Activated T-cell treated with anti-CD3 and anti-CD28 coated beads, Interleukin-2, amount 50 U/mL, for 72 hours (primary cell): ENCODE data around the gene ILRUN. TPM values are rescaled to one million over a fixed set of nuclear protein-coding genes. Genes with fewer than 3 reads are reported as not detected.
A peak's percentile ranks its signal among the peaks of the same experiment; 100 is the strongest.
"Not testable (repeated sequence)": the region's sequence is repeated elsewhere in the genome, so short reads cannot be mapped to it uniquely, and the experiment has no call there.

Source experiments
- ATAC-seq, 2 donors: fragments of 150-1000 bp; cut with Tn5 transposase; replicated peaks in 1 of 2; 2 replicates each; pipeline ENCODE4 v1.10.0; 2021; ENCODE audit warnings: moderate library complexity in 2 of 2, mild to moderate bottlenecking in 1 of 2
- DNase-seq, 2 donors: peaks; one replicate each; pipeline ENCODE4 v3.0.0; 2021 to 2022; ENCODE audit warnings: mixed read lengths in 1 of 2
- H3K27ac Mint-ChIP-seq: one replicate; pipeline ENCODE4 v1.8.0; 2022; ENCODE audit warnings: mild to moderate bottlenecking, moderate library complexity, mixed read lengths
- H3K27me3 Mint-ChIP-seq: one replicate; pipeline ENCODE4 v1.8.0; 2022; ENCODE audit warnings: low read depth, mixed read lengths
- H3K36me3 Mint-ChIP-seq, 2 donors: one replicate each; pipeline ENCODE4 v1.8.0; 2022; ENCODE audit warnings: mixed read lengths in 2 of 2, mild to moderate bottlenecking in 1 of 2; ENCODE audit not compliant: insufficient read depth in 2 of 2
- H3K4me1 Mint-ChIP-seq: one replicate; pipeline ENCODE4 v1.8.0; 2022; ENCODE audit warnings: low read depth, mixed read lengths
- H3K4me3 Mint-ChIP-seq, 2 donors: one replicate each; pipeline ENCODE4 v1.8.0; 2022; ENCODE audit warnings: mild to moderate bottlenecking in 2 of 2, mixed read lengths in 2 of 2, moderate library complexity in 2 of 2
- H3K9me3 Mint-ChIP-seq, 2 donors: one replicate each; pipeline ENCODE4 v1.8.0; 2022; ENCODE audit warnings: mixed read lengths in 2 of 2
- total RNA-seq, 2 donors: library from RNA; stranded (reverse); gene quantifications; one replicate each; pipeline ENCODE4 v1.2.3, GENCODE V29; 2022

The ILRUN gene
- total RNA-seq, 2 donors from 2014 or later = 68.8 to 78.8 TPM

DNA sequence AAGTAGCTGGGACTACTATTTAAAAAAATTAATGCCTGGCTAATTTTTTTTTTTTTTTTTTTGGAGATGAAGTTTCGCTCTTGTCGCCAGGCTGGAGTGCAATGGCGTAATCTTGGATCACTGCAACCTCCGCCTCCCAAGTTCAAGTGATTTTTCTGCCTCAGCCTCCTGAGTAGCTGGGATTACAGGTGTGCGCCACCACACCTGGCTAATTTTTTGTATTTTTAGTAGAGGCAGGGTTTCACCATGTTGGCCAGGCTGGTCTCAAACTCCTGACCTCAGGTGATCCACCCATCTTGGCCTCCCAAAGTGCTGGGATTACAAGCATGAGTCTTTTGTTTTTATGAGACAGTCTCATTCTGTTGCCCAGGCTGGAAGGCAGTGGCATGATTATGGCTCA is 27.8 kb downstream of the ILRUN start:
- H3K36me3 Mint-ChIP-seq, ATAC-seq, H3K9me3 Mint-ChIP-seq, H3K27ac Mint-ChIP-seq, H3K4me3 Mint-ChIP-seq, DNase-seq, H3K27me3 Mint-ChIP-seq: not testable (repeated sequence)
- peaks cover 70% of the 10 kb centered on the region for H3K4me1 Mint-ChIP-seq

DNA sequence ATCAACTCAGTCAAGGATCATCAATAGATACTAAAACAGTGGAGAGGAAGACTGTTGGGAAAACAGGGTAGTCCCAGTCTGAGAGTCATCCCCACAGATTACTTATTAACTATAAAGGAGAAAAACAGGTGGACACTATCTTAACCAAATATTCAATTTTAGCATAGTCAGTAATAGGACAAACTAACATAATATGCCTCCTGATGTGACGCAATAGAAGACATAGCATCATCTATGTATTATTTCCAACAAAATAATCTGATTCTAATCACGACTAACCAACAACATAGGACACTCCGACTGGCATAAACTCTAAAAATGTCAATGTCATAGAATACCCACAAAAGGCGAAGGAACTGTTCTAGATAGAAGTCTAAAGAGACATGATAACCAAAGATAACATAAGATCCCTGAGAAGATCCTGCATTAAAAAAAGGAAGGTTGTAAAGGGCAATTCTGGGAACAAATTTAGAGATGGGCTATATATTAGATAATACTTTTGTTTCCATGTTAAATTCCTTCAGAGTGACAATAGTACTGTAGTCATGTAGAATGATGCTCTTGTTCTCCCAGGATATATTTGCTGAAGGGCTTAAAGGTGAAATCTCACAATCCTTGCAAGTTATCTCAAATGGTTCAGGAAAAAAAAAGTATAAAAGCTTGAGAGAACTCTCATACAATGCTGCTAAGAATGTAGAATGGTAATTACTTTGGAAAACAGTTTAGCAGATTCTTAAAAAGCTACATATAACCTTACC is 28.9 kb downstream of the ILRUN start:
- Mint-ChIP-seq H3K4me1 (peaks cover 68% of the 10 kb centered on the region), H3K27me3 (no peaks in the 10 kb centered on the region), H3K9me3 (peaks cover 0 to 2% of the 10 kb centered on the region in 2 donors), H3K27ac (peak overlapping the region; percentile 25), H3K36me3 (peaks cover 1 to 6% of the 10 kb centered on the region in 2 donors), H3K4me3 (no peak overlapping the region)
- ATAC-seq (no peak), DNase-seq (no peak)

DNA sequence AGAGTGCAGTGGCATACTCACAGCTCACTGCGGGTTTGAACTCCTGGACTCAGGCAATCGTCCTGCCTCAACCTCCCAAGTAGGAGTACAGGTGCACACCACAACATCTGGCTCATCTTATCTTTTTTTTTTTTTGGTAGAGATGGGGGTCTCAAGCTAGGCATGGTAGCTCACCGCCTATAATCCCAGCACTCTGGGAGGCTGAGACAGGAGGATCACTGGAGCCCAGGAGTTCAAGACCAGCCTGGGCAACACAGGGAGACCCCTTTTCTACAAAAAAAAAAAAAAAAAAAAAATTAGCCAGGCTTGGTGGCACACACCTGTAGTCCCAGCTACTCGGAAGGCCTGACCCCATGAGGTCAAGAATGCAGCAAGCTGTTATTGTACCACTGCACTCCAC is 31.5 kb downstream of the ILRUN start:
- Mint-ChIP-seq H3K4me1 (peaks cover 51% of the 10 kb centered on the region), H3K9me3 (peaks cover 0 to 2% of the 10 kb centered on the region in 2 donors)

DNA sequence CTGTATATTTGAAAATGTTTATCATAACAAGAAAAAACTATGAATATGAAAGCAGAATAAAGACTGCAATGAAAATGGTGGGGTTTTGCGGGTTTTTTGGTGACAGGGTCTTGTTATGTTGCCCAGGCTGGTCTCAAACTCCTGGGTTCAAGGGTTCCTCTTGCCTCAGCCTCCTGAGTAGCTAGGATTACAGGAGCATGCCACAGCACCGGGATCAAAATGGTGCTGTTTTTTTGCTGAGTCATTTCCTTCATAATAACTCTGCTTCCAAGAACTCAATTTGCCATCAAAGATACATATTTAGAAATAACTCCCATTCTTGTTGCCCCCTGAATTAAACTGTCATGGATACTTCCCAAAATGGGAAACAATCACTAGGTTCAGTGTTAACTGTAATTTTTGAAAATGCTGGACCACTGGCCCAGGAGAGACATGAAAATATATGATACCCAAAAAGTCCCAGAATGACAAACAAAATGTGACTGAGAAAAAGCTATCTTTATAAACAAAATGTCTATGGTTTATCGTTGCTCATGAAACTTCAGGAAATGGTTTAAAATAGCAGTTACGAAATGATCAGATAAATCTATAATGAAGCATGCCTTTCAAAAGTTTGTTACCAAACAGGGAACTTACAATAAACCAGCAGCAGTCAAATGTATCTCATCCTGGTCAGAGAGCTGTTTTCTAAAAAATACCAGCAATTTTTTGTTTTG is 32.2 kb downstream of the ILRUN start:
- Mint-ChIP-seq H3K4me1 (peaks cover 51% of the 10 kb centered on the region), H3K9me3 (peaks cover 0 to 2% of the 10 kb centered on the region in 2 donors), H3K4me3 (peak overlapping the region; percentile 68 to 84), H3K36me3 (peaks cover 3 to 5% of the 10 kb centered on the region in 2 donors), H3K27ac (peak overlapping the region; percentile 98), H3K27me3 (no peaks in the 10 kb centered on the region)
- ATAC-seq = peak in 1 of 2 donors; percentile 49
- DNase-seq = no peak

More for the DNA sequence above, 31.5 kb downstream of the ILRUN start:
- H3K27me3 Mint-ChIP-seq = no peaks in the 10 kb centered on the region
- peak overlapping the region; percentile 68 to 84 for H3K4me3 Mint-ChIP-seq
- no peak for ATAC-seq
- no peak for DNase-seq
- H3K27ac Mint-ChIP-seq = peak overlapping the region; percentile 98
- H3K36me3 Mint-ChIP-seq = peaks cover 3 to 5% of the 10 kb centered on the region in 2 donors

DNA sequence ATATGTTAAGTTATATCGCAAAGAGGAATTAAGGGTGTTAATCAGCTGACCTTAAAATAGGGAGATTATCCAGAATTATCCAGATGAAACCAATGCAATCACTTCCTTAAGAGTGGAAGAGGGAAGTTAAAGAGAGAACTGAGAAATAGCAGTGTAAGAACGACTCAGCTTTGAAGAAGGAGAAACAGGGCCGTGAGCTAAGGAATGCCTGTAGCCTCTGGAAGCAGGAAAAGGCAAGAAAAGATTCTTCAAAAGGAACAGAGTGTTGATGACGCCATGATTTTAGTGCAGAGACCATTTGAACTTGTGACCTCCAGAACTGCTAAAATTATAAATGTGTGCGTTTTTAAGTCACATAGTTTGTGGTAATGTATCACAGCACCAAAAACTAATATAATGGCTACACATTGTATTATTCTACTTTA is 32.7 kb downstream of the ILRUN start:
- Mint-ChIP-seq H3K4me1 (peaks cover 55% of the 10 kb centered on the region), H3K36me3 (peaks cover 3 to 5% of the 10 kb centered on the region in 2 donors), H3K27me3 (no peaks in the 10 kb centered on the region), H3K9me3 (peaks cover 0 to 2% of the 10 kb centered on the region in 2 donors), H3K27ac (peak overlapping the region; percentile 98), H3K4me3 (peak overlapping the region; percentile 9 to 65)
- ATAC-seq (peak in 1 of 2 donors; percentile 19), DNase-seq (no peak)

DNA sequence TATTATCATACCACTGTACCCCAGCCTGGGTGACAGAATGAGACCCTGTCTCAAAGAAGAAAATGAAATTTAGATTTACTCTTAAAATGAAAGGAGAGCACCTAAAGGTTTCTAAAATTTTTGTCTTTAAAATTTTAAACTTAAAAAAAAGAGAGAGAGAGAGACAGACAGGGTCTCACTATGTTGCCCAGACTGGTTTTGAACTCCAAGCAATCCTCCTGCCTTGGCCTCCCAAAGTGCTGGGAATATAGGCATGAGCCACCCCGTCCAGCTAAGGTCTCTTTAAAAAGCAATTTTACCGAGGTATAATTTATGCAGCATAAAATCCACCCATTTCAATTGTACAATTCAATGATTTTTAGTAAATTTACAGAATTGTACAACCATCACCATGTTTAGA is 33.2 kb downstream of the ILRUN start:
- H3K4me1 Mint-ChIP-seq = peaks cover 59% of the 10 kb centered on the region
- peak overlapping the region; percentile 98 for H3K27ac Mint-ChIP-seq
- peaks cover 0 to 2% of the 10 kb centered on the region in 2 donors for H3K9me3 Mint-ChIP-seq
- peak overlapping the region; percentile 9 to 65 for H3K4me3 Mint-ChIP-seq
- H3K27me3 Mint-ChIP-seq = no peaks in the 10 kb centered on the region
- DNase-seq (no peak), ATAC-seq (no peak)
- H3K36me3 Mint-ChIP-seq = peaks cover 3 to 5% of the 10 kb centered on the region in 2 donors

DNA sequence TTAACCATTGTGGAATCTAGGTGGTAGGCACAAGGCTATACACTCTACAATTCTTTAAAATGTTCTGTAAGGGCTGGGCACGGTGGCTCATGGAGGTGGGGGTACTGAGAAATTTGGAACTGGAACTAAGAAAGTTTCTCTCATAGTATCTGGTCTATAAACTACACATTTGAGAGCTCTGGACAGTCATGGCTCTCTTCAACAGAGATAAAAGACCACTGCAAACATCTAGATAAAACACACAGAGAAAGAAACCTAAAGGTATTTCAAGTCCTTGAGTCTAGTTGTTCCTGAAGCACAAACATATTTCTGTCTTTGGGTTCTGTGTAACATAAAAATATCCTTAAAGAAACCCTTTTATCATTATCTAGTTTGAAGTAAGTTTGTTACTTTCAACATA is 35.2 kb downstream of the ILRUN start:
- Mint-ChIP-seq H3K27ac (peak overlapping the region; percentile 57), H3K9me3 (peaks cover 0 to 2% of the 10 kb centered on the region in 2 donors), H3K27me3 (no peaks in the 10 kb centered on the region), H3K36me3 (peaks cover 3 to 5% of the 10 kb centered on the region in 2 donors), H3K4me1 (peaks cover 68% of the 10 kb centered on the region), H3K4me3 (no peak overlapping the region)
- no peak for DNase-seq
- ATAC-seq = no peak

DNA sequence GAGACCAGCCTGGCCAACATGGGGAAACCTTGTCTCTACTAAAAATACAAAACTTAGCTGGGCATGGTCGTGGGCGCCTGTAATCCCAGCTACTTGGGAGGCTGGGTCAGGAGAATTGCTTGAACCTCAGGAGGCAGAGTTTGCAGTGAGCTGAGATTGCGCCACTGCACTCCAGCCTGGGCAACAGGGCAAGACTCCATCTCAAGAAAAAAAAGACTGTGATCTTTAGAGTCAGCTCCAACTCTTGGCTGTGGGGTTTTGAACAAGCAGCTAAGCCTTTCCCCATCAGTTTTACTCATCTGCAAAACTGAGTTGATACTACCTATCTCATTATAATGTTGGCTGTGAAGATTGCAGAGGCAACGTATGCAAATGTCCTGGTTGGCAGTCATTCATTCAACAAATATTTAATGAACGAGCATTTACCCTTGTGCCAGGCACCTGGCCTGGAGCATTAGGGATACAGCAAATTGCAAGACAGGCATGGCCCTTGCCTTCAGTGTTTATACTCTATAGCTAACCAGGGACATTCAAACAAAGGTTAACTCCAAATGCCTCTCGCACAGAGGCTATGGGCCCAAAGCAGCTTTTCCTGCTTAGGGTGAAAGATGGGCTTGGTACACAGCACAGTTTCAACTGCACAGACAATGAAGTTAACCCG is 37.8 kb downstream of the ILRUN start:
- Mint-ChIP-seq H3K9me3 (peaks cover 0 to 1% of the 10 kb centered on the region in 2 donors), H3K4me3 (no peak overlapping the region), H3K27ac (peak overlapping the region; percentile 67), H3K36me3 (peaks cover 3 to 5% of the 10 kb centered on the region in 2 donors), H3K27me3 (no peaks in the 10 kb centered on the region), H3K4me1 (peaks cover 56% of the 10 kb centered on the region)
- ATAC-seq (no peak), DNase-seq (no peak)

DNA sequence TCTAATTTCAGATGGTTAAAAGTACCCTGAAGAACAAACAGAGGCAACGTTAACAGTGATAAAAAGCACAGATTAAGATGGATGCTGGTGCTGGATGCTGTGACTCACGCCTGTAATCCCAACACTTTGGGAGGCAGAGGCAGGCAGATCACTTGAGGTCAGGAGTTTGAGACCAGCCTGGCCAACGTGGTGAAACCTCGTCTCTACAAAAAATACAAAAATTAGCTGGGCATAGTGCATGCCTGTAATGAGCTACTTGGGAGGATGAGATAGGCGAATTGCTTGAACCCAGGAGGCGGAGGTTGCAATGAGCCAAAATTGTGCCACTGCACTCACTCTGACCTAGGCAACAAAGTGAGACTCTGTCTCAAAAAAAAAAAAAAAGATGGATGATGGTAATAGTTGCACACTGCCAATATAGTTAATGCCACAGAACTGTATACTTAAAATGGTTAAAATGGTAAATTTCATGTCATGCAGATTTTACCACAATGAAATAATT is 38.5 kb downstream of the ILRUN start:
- not testable (repeated sequence) for ATAC-seq, H3K9me3 Mint-ChIP-seq, H3K27me3 Mint-ChIP-seq, H3K36me3 Mint-ChIP-seq, DNase-seq
- H3K4me1 Mint-ChIP-seq = peaks cover 49% of the 10 kb centered on the region
- peak overlapping the region; percentile 97 for H3K27ac Mint-ChIP-seq
- H3K4me3 Mint-ChIP-seq = peak overlapping the region in 1 of 2 donors; percentile 90

DNA sequence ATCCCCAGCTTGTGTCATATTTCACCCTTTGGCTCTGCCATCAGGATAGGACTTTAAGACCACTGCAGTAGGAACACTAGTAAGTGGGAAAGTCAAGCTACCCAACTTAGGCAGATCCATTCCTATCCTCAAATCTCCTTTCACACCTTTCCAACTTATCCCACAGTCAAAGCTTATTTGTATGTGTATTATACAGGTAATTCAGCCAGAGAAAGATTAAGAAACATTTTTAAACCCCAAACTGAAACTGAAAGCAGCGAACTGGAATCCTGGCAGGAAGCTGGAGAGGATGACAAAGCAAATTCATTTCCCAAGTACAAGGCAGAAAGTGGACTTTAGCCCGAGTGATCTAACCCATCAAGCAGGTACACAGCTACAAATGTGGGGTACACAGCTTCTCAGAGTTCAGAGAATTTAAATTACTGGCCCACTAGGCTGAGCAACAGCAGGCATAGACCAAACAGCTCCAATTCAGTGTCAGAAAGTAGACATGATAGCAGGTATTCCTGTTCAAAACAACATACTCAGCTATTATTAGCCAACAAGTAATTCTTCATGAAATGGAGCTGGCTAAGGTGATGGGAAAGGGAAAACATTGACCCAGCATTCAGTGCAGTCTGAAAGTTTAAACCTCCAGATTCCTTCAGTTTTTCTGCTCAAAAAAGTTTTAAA is 39.1 kb downstream of the ILRUN start:
- Mint-ChIP-seq H3K9me3 (no peaks in the 10 kb centered on the region), H3K36me3 (peaks cover 0 to 5% of the 10 kb centered on the region in 2 donors), H3K27me3 (no peaks in the 10 kb centered on the region), H3K4me3 (peak overlapping the region; percentile 72 to 90), H3K27ac (peak overlapping the region; percentile 97), H3K4me1 (peaks cover 45% of the 10 kb centered on the region)
- no peak for DNase-seq
- no peak for ATAC-seq

DNA sequence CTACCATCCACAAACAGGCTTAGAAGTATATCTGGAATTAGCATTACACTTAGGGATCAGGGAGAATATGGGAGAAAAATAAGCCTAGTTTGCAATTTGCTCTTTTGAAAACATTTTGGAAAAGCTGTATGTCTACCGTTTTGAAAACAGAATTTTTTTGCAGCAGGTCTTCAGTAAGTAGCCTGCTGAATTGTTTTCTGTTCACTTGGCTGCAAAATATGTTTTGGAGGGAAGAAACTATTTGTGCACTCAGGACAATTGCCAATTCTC is 39.6 kb downstream of the ILRUN start:
- DNase-seq (no peak), ATAC-seq (no peak)
- Mint-ChIP-seq H3K36me3 (peaks cover 0 to 6% of the 10 kb centered on the region in 2 donors), H3K27me3 (no peaks in the 10 kb centered on the region), H3K27ac (peak overlapping the region; percentile 97), H3K4me1 (peaks cover 43% of the 10 kb centered on the region), H3K4me3 (peak overlapping the region; percentile 72 to 90), H3K9me3 (no peaks in the 10 kb centered on the region)

DNA sequence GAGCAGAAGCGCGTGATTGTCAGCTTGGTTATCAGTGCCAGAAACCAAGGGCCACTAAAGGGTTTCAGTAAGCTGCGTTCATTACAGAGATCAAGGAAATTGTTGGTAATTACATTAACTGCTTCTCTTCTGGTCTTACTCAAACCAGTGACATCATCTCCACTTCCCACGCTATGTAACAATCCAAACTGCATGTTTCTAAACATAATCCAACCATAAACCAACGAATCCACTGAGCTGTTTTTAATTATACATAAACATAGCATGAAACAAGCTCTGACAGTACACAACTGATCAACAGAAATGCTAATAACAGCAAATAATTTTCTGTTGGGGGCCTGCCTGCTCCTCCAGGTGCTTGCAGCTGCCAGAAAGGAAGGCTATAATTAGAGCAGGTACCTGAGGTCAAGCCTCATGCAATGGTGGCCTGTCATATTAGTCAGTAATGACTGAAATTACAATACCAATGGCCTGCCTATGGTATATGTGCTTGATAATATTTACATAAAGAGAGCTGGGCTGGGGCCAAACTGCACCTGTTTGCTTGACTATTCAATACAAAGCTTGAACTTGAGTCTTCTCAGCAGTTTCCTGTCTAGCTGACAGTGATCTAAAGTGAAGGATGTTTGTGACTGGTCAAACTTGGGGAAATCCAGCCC is 40.1 kb downstream of the ILRUN start:
- H3K4me1 Mint-ChIP-seq = peaks cover 43% of the 10 kb centered on the region
- ATAC-seq (peak; percentile 89 to 92), DNase-seq (peak; percentile 33 to 60)

More for the DNA sequence above, 40.1 kb downstream of the ILRUN start:
- Mint-ChIP-seq H3K27me3 (no peaks in the 10 kb centered on the region), H3K36me3 (peaks cover 0 to 5% of the 10 kb centered on the region in 2 donors), H3K4me3 (peak overlapping the region; percentile 72 to 90), H3K9me3 (no peaks in the 10 kb centered on the region), H3K27ac (peak overlapping the region; percentile 97)
